Epidermal melanocyte (primary cell): Measurements from ENCODE around the gene HSDL1.
A peak's percentile ranks its signal among the peaks of the same experiment; 100 is the strongest.
"Not testable (repeated sequence)": the region's sequence is repeated elsewhere in the genome, so short reads cannot be mapped to it uniquely, and the experiment has no call there.

Experiments
- DNase-seq: peaks from one replicate; pipeline ENCODE4 v3.0.0; 2011; ENCODE audit warnings: low spot score; ENCODE audit not compliant: insufficient read length

The HSDL1 gene

DNA sequence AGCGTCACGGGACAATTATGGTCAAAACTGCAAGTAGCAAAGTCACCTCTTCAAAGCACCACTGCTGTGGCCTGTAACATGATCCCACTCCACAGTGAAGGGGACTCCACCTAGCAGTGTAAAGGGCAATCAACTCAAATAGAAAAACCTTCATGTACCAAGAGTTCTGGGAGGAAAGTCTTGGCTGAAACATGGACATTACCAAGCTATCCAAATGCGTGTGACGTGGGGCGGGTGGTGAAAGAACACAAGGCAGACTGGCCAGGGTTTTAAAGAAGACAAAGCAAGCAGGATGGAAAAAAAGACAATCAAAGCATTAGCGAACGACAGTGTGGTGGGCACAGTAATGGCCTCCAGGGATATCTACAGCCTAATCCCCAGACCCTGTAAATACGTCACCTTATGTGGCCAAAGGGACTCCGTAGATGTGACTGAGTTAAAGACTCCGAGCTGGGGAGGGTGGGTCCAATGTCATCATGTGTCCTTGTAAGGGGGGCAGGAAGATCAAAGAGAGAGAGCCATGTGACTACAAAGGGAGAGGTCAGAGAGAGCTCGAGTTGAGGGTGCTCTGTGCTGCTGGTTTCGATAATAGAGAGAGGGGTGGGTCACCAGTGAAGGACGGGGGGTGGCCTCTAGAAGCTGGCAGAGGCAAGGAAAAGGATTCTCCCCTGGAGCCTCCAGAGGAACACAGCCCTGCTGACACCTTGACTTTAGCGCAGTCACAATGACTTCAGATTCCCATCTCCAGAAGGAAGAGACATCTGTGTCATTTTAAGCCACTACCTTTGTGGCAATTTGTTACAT, 6.0 kb downstream of the HSDL1 start:
- no peak for DNase-seq

DNA sequence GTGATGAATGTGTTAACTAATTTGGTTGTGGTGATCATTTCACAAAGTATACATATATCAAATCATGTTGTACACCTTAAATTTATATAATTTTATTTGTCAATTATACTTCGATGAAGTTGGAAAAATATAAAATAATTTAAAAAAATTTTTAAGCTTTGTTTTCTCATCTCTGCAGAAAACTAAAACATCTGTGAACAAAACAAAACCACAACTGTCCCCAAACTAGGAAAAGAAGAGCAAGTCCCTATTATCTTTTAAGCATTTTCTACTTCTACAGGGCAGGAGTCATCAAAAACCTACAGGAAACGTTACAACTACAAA, 6.5 kb downstream of the HSDL1 start:
- DNase-seq: no peak

DNA sequence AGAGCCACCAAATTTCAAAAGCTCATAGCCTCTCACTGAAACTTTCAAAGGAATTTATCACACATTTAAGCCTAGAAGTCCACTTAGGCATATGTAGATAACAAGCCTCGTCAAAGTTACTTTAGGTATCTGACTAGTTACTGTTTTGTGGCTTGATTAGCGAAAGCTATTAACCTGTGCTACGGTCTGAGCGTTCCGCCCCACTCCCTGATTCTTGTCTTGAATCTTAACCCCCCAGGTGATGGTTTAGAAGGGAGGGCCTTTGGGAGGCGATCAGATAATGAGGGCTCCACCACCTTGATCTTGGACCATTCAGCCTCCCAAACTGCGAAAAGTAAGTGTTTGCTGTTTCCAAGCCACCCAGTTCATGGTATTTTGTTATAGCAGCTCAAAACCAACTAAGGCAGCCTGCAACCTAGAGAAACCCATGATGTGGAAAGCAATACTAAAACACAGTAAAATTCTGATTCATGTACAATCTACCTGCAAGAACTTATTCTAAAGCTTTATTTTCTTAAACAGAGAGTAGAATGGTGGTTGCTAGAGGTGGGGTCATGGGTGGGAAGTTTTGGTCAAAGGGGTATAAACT, 7.1 kb downstream of the HSDL1 start:
- no peak for DNase-seq

DNA sequence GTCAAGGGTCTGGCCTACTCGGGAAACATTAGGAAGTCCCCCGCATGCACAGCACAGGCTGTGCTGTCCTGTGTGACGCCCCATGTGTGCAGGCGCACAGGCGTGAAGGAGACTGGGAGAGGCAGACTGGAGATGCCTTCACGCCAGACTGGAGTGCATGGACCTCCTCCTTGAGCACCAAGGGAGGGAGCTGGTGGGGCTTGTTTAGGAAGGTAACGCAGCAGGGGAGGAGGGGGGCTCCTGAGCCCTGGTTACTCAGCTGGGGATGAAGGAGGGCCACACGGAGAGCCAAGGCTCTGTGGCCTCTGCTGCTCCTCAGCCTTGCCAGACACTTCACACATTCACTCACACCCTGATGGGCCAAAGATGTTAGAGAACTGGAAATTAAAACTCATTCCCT, 7.7 kb downstream of the HSDL1 start:
- no peak for DNase-seq

DNA sequence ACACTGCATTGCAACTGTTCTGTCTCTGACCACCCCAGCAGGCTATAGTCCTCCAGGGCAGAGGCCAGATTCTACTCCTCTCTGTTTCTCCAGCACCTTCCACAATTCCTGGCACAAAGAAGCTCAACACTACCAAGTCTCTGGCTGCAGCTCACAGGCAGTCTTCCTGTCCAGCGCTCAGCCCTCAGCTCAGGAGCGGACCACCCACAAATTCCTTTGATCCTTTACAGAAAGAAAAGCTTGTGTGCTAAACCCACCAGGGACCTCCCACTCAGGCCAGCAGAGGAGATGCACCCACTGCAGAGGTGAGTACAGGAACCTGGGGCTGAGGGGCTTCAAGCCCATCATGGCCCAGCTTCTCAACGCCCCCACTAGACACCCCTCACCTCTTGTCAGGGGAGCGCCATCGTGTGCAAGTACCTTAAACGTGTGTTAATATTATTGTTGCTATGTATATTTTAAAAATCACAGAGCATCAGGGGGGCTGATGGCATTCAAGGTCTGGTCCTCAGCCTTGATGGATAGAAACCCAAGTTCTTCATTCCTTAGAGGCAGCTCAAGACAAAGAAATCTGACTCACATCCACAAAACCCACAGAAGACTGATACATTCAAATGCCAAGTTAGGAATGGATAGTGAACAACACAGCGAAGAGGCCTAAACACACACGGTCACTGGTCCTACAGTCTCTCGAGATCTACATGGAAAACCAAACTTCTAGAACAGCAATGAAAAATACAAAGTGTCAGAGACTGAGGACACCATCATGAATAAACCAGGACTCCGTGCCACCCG, 8.4 kb downstream of the HSDL1 start:
- DNase-seq: no peak

DNA sequence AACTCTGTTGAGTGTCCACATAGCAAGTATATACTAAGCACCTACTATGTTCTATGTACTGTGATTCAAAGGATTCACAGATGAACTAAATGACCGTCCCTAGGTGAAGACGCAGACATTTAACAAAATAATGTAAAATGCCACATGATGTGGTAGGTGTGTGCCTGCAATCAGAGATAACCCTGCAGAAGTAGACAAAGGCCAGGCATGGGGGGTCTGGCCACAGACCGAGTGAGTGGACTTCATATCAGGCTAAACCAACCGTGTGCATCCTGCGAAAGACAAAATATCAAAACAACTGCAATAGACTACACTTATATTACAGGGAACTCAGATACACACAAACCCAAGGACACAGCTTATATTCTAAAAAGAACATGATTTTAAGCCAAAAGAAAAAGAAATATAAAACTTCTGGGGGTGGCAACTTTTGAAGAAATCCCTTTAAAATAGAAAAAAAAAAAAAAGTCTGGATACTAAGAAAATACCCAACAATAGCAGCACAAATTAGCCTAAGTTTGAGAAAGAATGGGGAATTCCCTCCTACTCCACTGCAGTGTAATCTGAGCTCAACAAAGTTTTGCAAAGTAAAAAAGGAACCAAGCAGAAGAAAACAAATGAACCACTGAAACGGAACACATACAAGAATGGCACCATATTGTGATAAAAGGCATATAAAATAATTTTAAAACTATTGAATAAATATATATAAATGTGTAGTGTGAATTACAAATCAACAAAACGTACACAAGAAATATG, 12.3 kb downstream of the HSDL1 start:
- DNase-seq: no peak

DNA sequence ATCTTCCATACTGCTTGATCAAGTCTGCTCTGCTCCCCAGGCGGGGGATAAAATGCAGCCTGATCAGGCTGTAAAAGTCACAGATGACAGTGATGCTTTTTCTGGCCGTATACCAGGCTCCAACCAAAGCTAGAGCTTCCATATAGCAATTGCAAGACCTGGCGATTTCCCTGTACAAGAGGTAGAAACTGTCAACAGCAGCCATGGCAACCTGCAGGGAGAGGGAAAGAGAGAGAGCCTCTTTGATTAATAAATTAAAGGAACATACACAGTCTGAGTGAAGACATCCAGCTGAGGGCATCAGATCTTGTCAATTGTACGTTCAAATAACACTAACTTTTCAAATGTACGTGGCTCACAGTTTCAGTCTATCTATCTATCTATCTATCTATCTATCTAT, 13.9 kb downstream of the HSDL1 start:
- DNase-seq: no peak

DNA sequence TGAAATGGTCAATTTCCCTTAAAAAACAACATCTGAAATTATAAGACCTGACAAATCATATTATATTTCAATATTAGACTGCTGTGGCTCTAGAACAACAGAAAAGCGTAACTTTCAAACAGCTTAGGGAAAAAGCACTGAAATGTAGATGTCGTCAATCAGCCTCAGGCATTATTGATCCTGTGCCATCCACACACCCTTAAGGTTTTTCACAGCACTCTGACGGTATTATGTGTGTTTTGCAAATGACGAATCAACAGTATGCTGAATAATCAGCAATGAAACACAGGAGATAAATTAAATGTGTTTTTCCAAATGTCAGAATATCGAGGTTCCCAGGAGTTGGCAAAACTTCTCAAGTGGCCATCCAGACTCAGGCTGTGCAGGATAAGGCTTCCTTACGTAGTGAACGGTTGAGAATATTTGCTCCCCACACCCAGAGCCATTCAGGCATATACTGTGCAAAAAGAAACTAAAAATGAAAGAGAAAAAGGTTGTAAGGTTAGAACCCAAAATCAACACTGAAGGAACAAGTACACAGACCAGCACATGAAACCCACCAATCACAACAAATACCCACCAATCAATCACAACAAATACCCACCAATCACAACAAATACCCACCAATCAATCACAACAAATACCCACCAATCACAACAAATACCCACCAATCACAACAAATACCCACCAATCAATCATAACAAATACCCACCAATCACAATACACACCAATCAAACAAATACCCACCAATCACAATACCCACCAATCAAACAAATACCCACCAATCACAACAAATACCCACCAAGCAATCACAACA, 20.5 kb downstream of the HSDL1 start:
- no peak for DNase-seq

DNA sequence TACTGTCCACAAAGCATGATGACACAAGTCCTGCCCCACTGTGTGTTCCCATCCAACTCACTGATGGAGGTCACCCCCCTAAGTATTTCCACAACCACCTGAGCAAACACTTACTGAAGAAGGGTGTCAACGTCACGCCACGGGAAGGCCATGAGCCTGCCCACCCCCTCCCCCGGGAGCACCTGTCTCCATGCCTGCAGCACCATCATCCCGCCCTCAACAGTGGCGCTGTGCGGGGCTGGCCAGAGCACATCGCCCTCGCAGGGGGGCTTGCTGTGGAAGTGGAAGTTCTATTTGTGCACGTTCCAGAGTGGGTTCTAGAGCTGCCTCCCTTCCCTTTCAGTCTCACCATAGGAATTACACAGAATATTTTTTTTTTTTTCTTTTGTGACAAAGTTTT, 24.0 kb downstream of the HSDL1 start:
- DNase-seq: no peak

DNA sequence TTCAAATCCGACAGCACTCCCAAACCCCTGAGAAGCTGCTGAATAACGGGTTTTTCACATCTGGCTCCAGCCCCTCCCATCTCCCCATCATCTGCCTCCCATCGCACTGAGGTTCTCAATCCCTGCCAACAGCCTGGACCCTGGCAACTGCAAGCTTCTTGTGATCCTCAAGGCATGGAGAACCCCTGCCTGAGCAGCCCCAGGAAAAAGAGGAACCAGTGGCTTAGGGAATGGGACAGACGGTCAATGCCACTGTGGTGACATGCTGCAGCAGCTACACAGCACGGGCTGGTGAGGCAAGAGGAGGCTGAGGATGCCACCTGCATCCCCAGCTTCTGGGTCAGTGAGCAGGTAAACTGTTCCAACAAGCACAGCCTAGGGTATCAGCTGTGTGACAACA, 25.0 kb downstream of the HSDL1 start:
- no peak for DNase-seq

DNA sequence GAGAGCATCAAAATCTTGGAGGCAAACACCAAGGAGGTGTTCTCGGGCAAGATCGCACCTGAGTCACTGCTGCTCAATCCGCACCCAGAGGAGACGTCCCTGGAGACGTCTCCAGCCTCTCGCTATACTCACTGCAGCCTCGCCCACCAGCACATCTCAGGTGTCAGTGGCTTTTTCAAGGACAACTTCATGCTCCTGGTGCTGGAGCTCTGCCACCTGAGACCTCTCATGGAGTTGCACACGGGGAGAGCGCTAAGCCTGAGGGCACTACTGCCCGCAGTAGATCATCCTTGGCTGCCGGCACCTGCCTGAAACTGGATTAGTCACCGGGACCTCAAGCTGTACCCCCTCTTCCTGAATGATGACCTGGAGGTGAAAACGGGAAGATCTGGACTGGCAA, 25.6 kb downstream of the HSDL1 start:
- DNase-seq: no peak

DNA sequence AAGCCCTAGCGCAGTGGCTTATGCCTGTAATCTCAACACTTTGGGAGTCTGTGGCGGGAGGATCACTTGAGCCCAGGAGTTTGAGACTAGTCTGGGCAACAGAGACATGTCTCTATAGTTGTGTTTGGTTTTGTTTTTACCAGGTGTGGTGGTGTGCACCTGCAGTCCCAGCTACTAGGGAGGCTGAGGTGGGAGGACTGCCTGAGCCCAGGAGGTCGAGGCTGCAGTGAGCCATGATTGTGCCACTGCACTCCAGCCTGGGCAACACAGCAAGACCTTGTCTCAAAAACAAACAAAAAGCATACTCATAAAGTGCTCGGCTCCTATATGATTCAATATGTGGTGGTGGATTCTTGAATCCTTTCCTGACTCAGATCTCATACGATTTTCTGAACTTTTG, 26.7 kb downstream of the HSDL1 start:
- not testable (repeated sequence) for DNase-seq

DNA sequence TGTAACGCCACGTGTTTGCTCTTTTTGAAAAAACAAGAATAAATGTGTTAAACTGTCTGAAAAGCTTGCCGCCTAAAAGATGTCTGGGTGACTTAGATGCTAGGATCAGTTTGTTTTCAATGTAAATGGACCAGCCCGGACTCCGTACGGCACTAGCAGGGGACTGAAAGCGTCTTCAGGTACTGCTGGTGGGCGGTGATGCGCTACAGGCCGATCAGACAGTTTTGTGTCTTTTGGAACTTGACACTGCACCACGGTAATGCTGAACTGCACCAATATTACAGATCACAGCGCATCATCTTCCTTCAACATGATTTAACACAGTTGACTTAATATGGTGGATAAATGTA, 27.5 kb downstream of the HSDL1 start:
- no peak for DNase-seq

DNA sequence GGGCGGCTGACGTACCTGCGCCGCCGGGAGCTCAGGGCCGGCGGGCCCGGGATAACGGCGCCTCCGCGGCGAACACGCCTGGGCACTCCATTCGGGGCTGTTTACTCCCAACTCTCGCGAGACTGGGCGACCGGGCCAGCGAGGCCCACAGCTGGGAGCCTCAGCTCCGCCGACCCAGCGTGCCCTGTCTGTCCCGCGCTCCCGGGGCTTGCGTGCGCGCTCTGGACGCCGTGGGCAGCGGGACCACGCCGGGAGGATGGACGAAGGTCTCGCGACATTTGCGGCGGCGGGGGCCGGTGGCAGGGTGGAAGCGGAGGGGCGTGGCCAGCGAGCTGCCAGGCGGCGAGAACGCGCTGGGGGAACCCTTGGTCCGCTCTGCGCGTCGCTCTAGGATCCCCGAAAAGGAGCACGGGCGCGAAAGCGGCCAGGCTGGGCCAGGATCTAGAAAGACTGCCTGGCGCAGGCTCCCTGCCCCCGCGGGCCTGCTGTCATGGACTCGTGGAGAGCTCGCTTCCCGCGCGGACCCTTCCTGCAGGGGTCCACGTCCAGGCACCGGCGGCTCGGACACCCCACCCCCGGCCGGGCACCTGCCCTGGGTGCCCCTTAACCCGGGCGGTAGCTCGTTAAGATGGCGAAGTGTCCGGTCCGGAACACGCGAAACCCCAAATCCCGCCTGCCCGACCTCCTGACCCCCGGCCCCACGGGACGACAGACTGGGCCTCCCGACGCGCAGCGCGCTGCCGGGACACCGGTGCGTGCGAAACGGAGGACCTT, 28.1 kb downstream of the HSDL1 start, which contains the start of gene MBTPS1:
Gene MBTPS1, minus strand, starts transcription at position 223 of the 774 bp plus-strand sequence. CDS start 15,159 bp downstream, outside the sequence.
- peak; percentile 94 for DNase-seq

DNA sequence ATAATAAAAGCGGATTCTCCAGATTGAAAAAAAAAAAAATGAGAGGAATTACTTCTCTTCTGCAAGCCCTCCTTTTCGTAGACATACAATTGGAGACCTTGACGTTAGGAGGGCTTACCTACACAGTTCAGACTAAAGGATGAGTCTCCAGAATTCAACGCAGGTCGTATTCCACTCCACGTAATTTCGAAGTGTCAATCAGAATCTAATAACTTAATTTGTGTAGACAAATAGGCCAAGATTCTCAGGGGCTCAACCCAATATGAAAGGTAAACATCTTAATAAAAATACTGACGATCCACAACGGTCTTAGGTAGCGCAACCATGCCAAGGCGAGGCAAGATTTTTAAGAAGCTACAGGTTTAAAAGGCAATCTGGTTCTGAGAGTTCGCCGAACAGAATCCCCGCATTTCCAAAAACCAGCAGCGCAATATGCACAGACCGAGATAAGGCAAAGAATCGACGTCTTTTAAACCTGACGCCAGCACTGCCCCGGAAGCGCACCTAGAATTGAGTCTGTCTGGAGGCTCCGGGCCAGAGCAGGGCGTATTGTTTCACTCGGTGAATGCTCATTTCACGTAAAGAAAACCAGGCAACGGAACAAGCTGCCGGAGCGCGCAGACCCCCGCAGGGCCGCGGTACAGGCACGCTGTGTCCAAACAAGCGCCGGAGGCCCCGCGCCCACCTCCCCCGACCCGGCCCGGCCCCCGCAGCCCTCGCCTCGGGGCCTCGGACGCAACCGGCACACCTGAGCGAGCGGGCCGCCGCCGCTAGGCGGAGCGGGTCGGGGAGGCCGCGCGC, 28.9 kb downstream of the HSDL1 start:
- no peak for DNase-seq

DNA sequence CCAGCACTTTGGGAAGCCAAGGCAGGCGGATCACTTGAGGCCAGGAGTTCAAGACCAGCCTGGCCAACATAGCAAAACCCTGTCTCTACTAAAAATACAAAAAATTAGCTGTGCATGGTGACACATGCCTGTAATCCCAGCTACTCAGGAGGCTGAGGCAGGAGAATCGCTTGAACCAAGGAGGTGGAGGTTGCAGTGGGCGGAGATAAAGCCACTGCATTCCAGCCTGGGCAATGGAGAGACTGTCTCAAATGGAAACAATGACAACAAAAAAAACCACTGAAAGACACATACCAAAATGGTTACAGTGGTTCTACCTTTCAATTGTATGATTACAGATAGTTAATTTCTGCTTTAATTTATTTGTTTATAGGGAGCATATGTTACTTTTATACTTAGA, 33.0 kb downstream of the HSDL1 start:
- DNase-seq: not testable (repeated sequence)

DNA sequence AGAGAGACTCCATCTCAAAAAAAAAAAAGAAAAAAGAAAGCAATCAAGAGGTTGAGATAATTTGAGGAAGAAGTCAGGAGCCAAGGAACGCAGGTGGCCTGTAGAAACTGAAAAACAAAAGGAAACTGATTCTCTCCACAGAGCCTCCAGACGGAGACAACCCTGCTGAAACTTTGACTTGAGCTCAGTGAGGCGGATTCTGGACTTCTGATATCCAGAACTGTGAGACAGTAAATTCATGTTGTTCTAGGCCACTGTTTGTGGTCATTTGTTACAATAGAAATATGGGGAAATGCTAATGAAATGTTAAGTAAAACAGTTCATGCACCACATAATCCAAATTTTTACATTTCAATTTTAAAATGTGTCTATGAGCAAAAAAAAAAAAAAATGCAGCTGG, 33.5 kb downstream of the HSDL1 start:
- DNase-seq: no peak

DNA sequence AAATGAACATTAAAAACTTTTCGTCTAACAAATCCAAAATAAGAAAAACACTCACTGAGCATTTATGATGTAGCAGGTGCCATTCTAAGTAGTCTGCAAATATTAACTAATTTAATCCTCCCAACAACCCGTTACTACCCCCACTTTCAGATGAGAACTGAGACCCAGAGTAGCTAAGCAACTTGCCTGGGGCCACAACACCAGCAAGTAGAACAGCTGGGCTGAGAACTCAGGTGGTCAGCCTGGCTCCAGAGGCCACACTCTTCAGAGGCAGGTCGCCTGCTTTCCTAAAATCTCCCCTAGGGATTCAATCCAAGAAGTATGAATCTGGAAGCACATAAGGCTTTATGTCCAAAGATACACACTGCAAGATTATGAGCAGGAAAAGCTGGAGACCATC, 34.5 kb downstream of the HSDL1 start:
- DNase-seq: no peak

DNA sequence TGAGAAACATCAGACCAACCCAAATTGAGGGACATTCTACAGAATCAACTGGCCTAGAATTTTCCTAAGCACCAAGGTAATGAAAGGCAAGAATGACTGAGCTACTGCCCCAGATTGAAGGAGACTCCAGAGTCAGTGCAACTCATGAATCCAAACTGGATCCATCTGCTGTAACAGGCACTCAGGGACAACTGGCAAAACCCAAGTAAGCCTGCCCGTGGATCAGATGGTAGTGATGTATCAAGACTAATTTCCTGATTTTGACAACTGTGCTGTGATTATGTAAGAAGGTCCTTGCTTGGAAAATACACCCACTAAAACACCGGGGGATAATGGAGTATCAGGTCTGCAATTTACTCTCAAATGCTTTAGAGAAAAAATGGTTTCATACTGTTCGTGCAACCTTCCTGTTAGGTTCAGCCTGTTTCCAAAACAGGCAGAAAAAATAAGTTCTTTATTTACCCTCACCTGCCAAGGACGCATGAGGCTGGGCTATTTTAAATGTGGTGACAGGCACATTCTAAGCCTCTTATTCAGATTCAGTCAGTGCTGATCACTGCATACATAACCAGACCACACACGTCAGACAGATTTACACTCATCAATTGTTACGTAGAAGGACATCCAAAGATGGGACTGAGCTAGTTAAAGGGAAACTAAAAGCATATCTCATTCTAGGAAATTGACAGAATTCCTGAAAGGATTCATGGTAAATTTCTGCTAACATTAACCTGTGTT, 35.2 kb downstream of the HSDL1 start:
- DNase-seq: no peak
